ENCODE measurements around the gene ELOVL6.
"Not testable (repeated sequence)": the region's sequence is repeated elsewhere in the genome, so short reads cannot be mapped to it uniquely, and the experiment has no call there.

Gene ELOVL6

GRCh38 chr4:110198435-110199416 lies at the start of gene ELOVL6:
Gene ELOVL6 (minus strand): TSS chr4:110198615. CDS start chr4:110198335, 280 bp downstream.
- no peak for DNase-seq

GRCh38 chr4:110248100-110248499 lies 49.7 kb upstream of the ELOVL6 start:
- DNase-seq = no peak

- no peak for DNase-seq
These were observed 49.2 kb upstream of the ELOVL6 start for GRCh38 chr4:110247591-110247990.

- no peak for DNase-seq
These were observed 47.2 kb upstream of the ELOVL6 start for GRCh38 chr4:110245577-110245976.

GRCh38 chr4:110236324-110236723 lies 37.9 kb upstream of the ELOVL6 start:
- DNase-seq = no peak

- DNase-seq = not testable (repeated sequence)
These were observed 35.2 kb upstream of the ELOVL6 start for GRCh38 chr4:110233581-110233980.

GRCh38 chr4:110231869-110232268 lies 33.5 kb upstream of the ELOVL6 start:
- DNase-seq = no peak

- DNase-seq = no peak
These were observed 30.9 kb upstream of the ELOVL6 start for GRCh38 chr4:110229266-110229665.

- DNase-seq = no peak
These were observed 26.4 kb upstream of the ELOVL6 start for GRCh38 chr4:110224812-110225211.

GRCh38 chr4:110224142-110224541 lies 25.7 kb upstream of the ELOVL6 start:
- no peak for DNase-seq

GRCh38 chr4:110218935-110219334 lies 20.5 kb upstream of the ELOVL6 start:
- not testable (repeated sequence) for DNase-seq

GRCh38 chr4:110217181-110217580 lies 18.8 kb upstream of the ELOVL6 start:
- DNase-seq = not testable (repeated sequence)

GRCh38 chr4:110216129-110216528 lies 17.7 kb upstream of the ELOVL6 start:
- no peak for DNase-seq

- DNase-seq = no peak
These were observed 13.3 kb upstream of the ELOVL6 start for GRCh38 chr4:110211770-110212061.

- DNase-seq = no peak
These were observed 12.8 kb upstream of the ELOVL6 start for GRCh38 chr4:110211007-110211769.

GRCh38 chr4:110208419-110208818 lies 10.0 kb upstream of the ELOVL6 start:
- DNase-seq = no peak

GRCh38 chr4:110207233-110207632 lies 8.8 kb upstream of the ELOVL6 start:
- DNase-seq = no peak

- no peak for DNase-seq
These were observed 3.6 kb upstream of the ELOVL6 start for GRCh38 chr4:110202024-110202423.

- no peak for DNase-seq
These were observed 3.1 kb upstream of the ELOVL6 start for GRCh38 chr4:110201502-110201901.

GRCh38 chr4:110200689-110201088 lies 2.3 kb upstream of the ELOVL6 start:
- DNase-seq = no peak

GRCh38 chr4:110198049-110198434 lies 373 bp downstream of the ELOVL6 start:
- DNase-seq = no peak

GRCh38 chr4:110197529-110198042 lies 829 bp downstream of the ELOVL6 start:
- no peak for DNase-seq

GRCh38 chr4:110196871-110197528 lies 1.4 kb downstream of the ELOVL6 start:
- no peak for DNase-seq

All from NCI-H2171 (cell line).